Adrenal gland (tissue), 12 donors: ENCODE measurements around the gene AGPAT3. TPM values are rescaled to one million over a fixed set of nuclear protein-coding genes. Genes with fewer than 3 reads are reported as not detected.
A peak's percentile ranks its signal among the peaks of the same experiment; 100 is the strongest.

Source experiments
- DNase-seq, 7 donors: peaks; one replicate each; pipeline ENCODE4 v3.0.0-alpha.2; 2019 to 2020
- H3K27ac ChIP-seq, 5 donors: fragments of 200-600 bp; sonication (generic) in 4 of 5; 1 replicate in 3 of 5; 2 replicates in 2 of 5; pipeline versions ENCODE4 v1.5.1 to v1.8.0; 2016 to 2020; ENCODE audit warnings: mild to moderate bottlenecking in 1 of 5
- H3K27me3 ChIP-seq: fragments of 200-600 bp; 2 replicates; pipeline ENCODE4 v1.8.0; 2021
- H3K36me3 ChIP-seq, 2 donors: fragments of 200-600 bp; replicated peaks in 1 of 2; 1 replicate in 1 of 2; 2 replicates in 1 of 2; pipeline versions ENCODE4 v1.5.1 to v1.8.0; 2018 to 2022
- H3K4me1 ChIP-seq, 2 donors: fragments of 200-600 bp; replicated peaks in 1 of 2; 1 replicate in 1 of 2; 2 replicates in 1 of 2; pipeline versions ENCODE4 v1.5.1 to v1.8.0; 2018 to 2021
- H3K4me3 ChIP-seq, 4 donors: fragments of 200-600 bp; sonication (generic) in 3 of 4; one replicate each; pipeline ENCODE4 v1.5.1; 2016 to 2018
- H3K9me3 ChIP-seq, 3 donors: fragments of 200-600 bp; sonication (generic) in 1 of 3; replicated peaks in 1 of 3; 1 replicate in 2 of 3; 2 replicates in 1 of 3; pipeline versions ENCODE4 v1.5.1 to v1.8.0; 2016 to 2021
- CTCF ChIP-seq, 6 experiments: fragments of 450-650 bp in 4 of 6; fragments of 200-600 bp in 2 of 6; sonication (generic) in 1 of 6; IDR thresholded peaks; 1 replicate in 5 of 6; 2 replicates in 1 of 6; pipeline versions ENCODE4 v1.5.1 to v1.8.0; 2016 to 2021; ENCODE audit warnings: antibody characterized with exemption in 6 of 6, mild to moderate bottlenecking in 2 of 6, moderate library complexity in 1 of 6
- POLR2A ChIP-seq, 2 donors: fragments of 450-650 bp; IDR thresholded peaks; one replicate each; pipeline ENCODE4 v1.6.1; 2017; ENCODE audit warnings: antibody characterized with exemption in 2 of 2, mild to moderate bottlenecking in 2 of 2, moderate library complexity in 1 of 2
- WGBS, 4 donors: extraction: QIAGEN DNeasy Blood & Tissue Kit in 2 of 4; methylation state at CpG; one replicate each; pipeline versions ENCODE4 v1.1.5 to v1.1.7; 2013 to 2017; 5-methylcytosine and 5-hydroxymethylcytosine counted together
- intact Hi-C, 2 donors: fragments of 100-400 bp; cut with DNase I; formaldehyde crosslinking; loops; one replicate each; pipeline versions ENCODE4 v1.14.1 to v1.15.0; 2022 to 2023
- polyA plus RNA-seq, 3 donors: library from polyadenylated mRNA; stranded (reverse); fragments of 200-250 nt in 2 of 3; fragments of 350-450 nt in 1 of 3; fragmentation: Illumina TruSeq in 1 of 3; extraction: RNeasy Lipid Tissue Mini Kit (QIAGEN cat#74804) in 1 of 3; gene quantifications; one replicate each; pipeline ENCODE4 v1.2.3, GENCODE V29; 2013 to 2014
- total RNA-seq, 9 donors: library from RNA; depleted of rRNA in 4 of 9; stranded (reverse); fragments of >200 nt in 4 of 9; fragments of 120-200 nt in 1 of 9; fragmentation: NEBNext Ultra II Directional in 1 of 9; extraction: Animal tissue kit (Norgen Biotek cat#: 25700) in 1 of 9; gene quantifications; one replicate each; pipeline versions ENCODE4 v1.1.0 to v1.2.4, GENCODE V29; 2013 to 2023
- donor health status: healthy with polysubstance abuse.
- donor health status: Bipolar disorder and iron deficiency.
- donor health status: DM: yes; HTN: yes; CAD: no.
- donor health status: DM: no; HTN: no; CAD: no.
- donor health status: DM: no; HTN: no; CAD: no.
- donor health status: DM: yes; HTN: yes; CAD: no.

AGPAT3 gene
- total and polyA plus RNA-seq, 12 donors = 25.3 to 88.9 (median 47.8) TPM

GRCh38 chr21:43942201-43942600 lies 77.2 kb downstream of the AGPAT3 start:
- no peaks in the 10 kb centered on the region for H3K9me3 ChIP-seq
- no peak for TF ChIP-seq POLR2A (IDR thresholded peaks at IDR 0.05)
- no peak for TF ChIP-seq CTCF (IDR thresholded peaks at IDR 0.05)
- intact Hi-C loops = loop anchor here in 1 of 2 donors (10.0 kb wide), 2 partner anchors 47 to 137 kb away; no protein-coding TSS in a partner anchor
- H3K4me3 ChIP-seq = no peak overlapping the region
- H3K27me3 ChIP-seq = no peaks in the 10 kb centered on the region
- WGBS, 4 donors = 89 to 94% (median 93%) methylated on average over 6 to 20 of the region's 20 CpGs
- peaks cover 0 to 13% of the 10 kb centered on the region in 2 donors for H3K4me1 ChIP-seq
- H3K36me3 ChIP-seq = no peaks in the 10 kb centered on the region
- no peak for DNase-seq
- H3K27ac ChIP-seq = no peak overlapping the region

- WGBS, 4 donors = 96 to 99% (median 98%) methylated on average over 5 to 13 of the region's 13 CpGs
- Histone ChIP-seq H3K27me3 (no peaks in the 10 kb centered on the region), H3K4me1 (peaks cover 0 to 13% of the 10 kb centered on the region in 2 donors), H3K27ac (no peak overlapping the region), H3K36me3 (no peaks in the 10 kb centered on the region), H3K9me3 (no peaks in the 10 kb centered on the region), H3K4me3 (no peak overlapping the region)
- intact Hi-C loops = loop anchor here in 1 of 2 donors (10.0 kb wide), 2 partner anchors 48 to 138 kb away; no protein-coding TSS in a partner anchor
- TF ChIP-seq POLR2A (IDR thresholded peaks at IDR 0.05) (no peak), CTCF (IDR thresholded peaks at IDR 0.05) (no peak)
- no peak for DNase-seq
These were observed 77.6 kb downstream of the AGPAT3 start for GRCh38 chr21:43942621-43943020.

GRCh38 chr21:43943512-43944077 lies 78.6 kb downstream of the AGPAT3 start:
- no peaks in the 10 kb centered on the region for H3K36me3 ChIP-seq
- DNase-seq = no peak
- no peaks in the 10 kb centered on the region for H3K27me3 ChIP-seq
- peaks cover 0 to 12% of the 10 kb centered on the region in 2 donors for H3K4me1 ChIP-seq
- H3K4me3 ChIP-seq = no peak overlapping the region
- WGBS, 4 donors = 86 to 93% (median 91%) methylated on average over 13 to 30 of the region's 30 CpGs
- H3K9me3 ChIP-seq = peaks cover 0 to 3% (median 0%) of the 10 kb centered on the region in 3 donors
- intact Hi-C loops = loop anchor here in 1 of 2 donors (10.0 kb wide), 2 partner anchors 49 to 139 kb away; no protein-coding TSS in a partner anchor
- TF ChIP-seq CTCF (IDR thresholded peaks at IDR 0.05) = no peak
- no peak for TF ChIP-seq POLR2A (IDR thresholded peaks at IDR 0.05)
- H3K27ac ChIP-seq = peak overlapping the region in 1 of 5 donors; percentile 7

GRCh38 chr21:43944078-43944633 lies 79.1 kb downstream of the AGPAT3 start:
- Histone ChIP-seq H3K27me3 (no peaks in the 10 kb centered on the region), H3K9me3 (peaks cover 0 to 9% (median 0%) of the 10 kb centered on the region in 3 donors), H3K27ac (peak overlapping the region in 1 of 5 donors; percentile 7), H3K36me3 (no peaks in the 10 kb centered on the region), H3K4me3 (no peak overlapping the region), H3K4me1 (peaks cover 0 to 8% of the 10 kb centered on the region in 2 donors)
- peak in 4 of 7 donors; percentile 38 to 59 (median 46) for DNase-seq
- intact Hi-C loops = loop anchor here in 1 of 2 donors (10.0 kb wide), 2 partner anchors 49 to 139 kb away; no protein-coding TSS in a partner anchor
- no peak for TF ChIP-seq POLR2A (IDR thresholded peaks at IDR 0.05)
- 40 to 73% (median 49%) methylated on average over 2 to 20 of the region's 20 CpGs for WGBS, 4 donors
